ACC112 (cell line): ENCODE measurements around the gene CRY2.

ENCODE experiments used
- H2AFZ ChIP-seq: fragments of 200-600 bp; sonication (generic); one replicate; pipeline ENCODE4 v1.6.0; 2017; ENCODE audit warnings: antibody characterized with exemption, low read length; ENCODE audit not compliant: unreplicated experiment
- H3K27ac ChIP-seq: fragments of 200-600 bp; sonication (generic); 2 replicates; pipeline ENCODE4 v1.5.1; 2014; ENCODE audit warnings: low read depth, mild to moderate bottlenecking, antibody characterized with exemption, low read length, moderate library complexity
- H3K27me3 ChIP-seq: fragments of 200-600 bp; sonication (generic); 2 replicates; pipeline ENCODE4 v1.6.1; 2014; ENCODE audit warnings: mild to moderate bottlenecking, antibody characterized with exemption, low read length, moderate library complexity, mixed read lengths; ENCODE audit not compliant: insufficient read depth
- H3K36me3 ChIP-seq: fragments of 200-600 bp; sonication (generic); 2 replicates; pipeline ENCODE4 v1.6.1; 2016; ENCODE audit warnings: mild to moderate bottlenecking, antibody characterized with exemption, low read length, moderate library complexity, mixed read lengths; ENCODE audit not compliant: insufficient read depth
- H3K4me1 ChIP-seq: fragments of 200-600 bp; sonication (generic); one replicate; pipeline ENCODE4 v1.6.1; 2016; ENCODE audit warnings: low read length, mixed read lengths; ENCODE audit not compliant: insufficient read depth, unreplicated experiment, control insufficient read depth
- H3K4me3 ChIP-seq: fragments of 200-600 bp; sonication (generic); 2 replicates; pipeline ENCODE4 v1.5.1; 2014; ENCODE audit warnings: mild to moderate bottlenecking, low read depth, low read length
- H3K79me2 ChIP-seq: fragments of 200-600 bp; sonication (generic); one replicate; pipeline ENCODE4 v1.6.0; 2016; ENCODE audit warnings: low read length; ENCODE audit not compliant: control insufficient read depth, unreplicated experiment, insufficient read depth

The CRY2 gene

DNA sequence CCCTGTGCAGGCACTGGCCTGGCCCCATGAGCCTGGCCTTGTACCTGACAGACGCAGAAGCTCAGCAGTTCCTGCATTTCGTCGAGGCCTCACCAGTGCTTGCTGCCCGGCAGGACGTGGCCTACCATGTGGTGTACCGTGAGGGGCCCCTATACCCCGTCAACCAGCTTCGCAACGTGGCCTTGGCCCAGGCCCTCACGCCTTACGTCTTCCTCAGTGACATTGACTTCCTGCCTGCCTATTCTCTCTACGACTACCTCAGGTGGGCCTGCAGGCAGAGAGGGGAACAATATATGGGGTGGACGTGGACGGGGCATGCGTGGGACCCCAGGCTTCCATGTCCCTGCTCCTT is 80.0 kb downstream of the CRY2 start:
- H3K27me3 ChIP-seq, result peaks cover 20% of the 10 kb centered on the region
- H3K79me2 ChIP-seq, result no peaks in the 10 kb centered on the region
- H3K4me3 ChIP-seq, result no peak overlapping the region
- no peak overlapping the region for H3K27ac ChIP-seq
- H3K4me1 ChIP-seq, result peaks cover 2% of the 10 kb centered on the region
- no peak overlapping the region for H2AFZ ChIP-seq
- no peaks in the 10 kb centered on the region for H3K36me3 ChIP-seq

DNA sequence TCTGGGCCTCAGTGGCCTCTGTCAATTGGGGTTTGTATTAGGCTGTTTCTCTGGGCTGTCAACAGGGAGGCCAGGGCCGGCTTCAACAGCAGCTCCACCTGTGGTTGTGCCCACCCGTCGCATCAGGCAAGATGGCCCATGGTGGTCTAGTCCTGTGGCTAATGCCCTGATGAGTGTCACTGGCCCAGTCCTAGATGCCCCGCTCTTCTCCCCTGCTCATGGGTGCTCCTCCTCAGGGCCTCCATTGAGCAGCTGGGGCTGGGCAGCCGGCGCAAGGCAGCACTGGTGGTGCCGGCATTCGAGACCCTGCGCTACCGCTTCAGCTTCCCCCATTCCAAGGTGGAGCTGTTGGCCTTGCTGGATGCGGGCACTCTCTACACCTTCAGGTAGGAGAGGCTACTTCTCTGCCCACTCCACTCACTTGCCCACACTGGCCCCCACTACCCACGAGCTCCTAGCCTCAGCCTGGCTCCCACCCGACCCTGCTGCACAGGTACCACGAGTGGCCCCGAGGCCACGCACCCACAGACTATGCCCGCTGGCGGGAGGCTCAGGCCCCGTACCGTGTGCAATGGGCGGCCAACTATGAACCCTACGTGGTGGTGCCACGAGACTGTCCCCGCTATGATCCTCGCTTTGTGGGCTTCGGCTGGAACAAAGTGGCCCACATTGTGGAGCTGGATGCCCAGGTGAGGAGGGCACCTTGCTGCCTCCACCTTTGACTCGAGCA is 80.6 kb downstream of the CRY2 start:
- Histone ChIP-seq H3K4me1 (peaks cover 2% of the 10 kb centered on the region), H3K27ac (no peak overlapping the region), H3K36me3 (no peaks in the 10 kb centered on the region), H3K4me3 (no peak overlapping the region), H3K79me2 (no peaks in the 10 kb centered on the region), H3K27me3 (peaks cover 14% of the 10 kb centered on the region), H2AFZ (no peak overlapping the region)

DNA sequence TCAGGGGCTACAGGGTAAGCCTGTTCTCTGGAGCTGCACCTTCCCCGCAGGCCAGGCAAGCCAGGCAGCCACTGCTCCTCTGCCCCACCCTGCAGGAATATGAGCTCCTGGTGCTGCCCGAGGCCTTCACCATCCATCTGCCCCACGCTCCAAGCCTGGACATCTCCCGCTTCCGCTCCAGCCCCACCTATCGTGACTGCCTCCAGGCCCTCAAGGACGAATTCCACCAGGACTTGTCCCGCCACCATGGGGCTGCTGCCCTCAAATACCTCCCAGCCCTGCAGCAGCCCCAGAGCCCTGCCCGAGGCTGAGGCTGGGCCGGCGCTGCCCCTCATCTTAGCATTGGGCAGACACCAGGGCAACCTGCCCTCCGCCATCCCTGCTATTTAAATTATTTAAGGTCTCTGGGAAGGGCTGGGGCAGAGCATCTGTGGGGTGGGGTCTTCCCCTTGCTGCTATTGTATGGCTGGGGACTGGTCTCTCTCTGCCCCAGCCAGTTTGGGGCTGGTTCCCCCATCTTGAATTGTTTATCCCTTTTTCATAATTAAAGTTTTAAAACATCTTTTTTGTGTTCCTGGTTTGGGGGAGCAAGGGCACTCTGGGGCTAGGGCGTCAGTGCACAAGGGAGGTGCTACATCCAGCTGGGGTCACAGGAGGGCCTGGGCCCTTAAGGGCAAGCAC is 81.4 kb downstream of the CRY2 start:
- Histone ChIP-seq H2AFZ (no peak overlapping the region), H3K27ac (no peak overlapping the region), H3K4me1 (peaks cover 2% of the 10 kb centered on the region), H3K4me3 (no peak overlapping the region), H3K79me2 (no peaks in the 10 kb centered on the region), H3K36me3 (no peaks in the 10 kb centered on the region), H3K27me3 (peaks cover 7% of the 10 kb centered on the region; the same call in 1 of the 2 replicates)

DNA sequence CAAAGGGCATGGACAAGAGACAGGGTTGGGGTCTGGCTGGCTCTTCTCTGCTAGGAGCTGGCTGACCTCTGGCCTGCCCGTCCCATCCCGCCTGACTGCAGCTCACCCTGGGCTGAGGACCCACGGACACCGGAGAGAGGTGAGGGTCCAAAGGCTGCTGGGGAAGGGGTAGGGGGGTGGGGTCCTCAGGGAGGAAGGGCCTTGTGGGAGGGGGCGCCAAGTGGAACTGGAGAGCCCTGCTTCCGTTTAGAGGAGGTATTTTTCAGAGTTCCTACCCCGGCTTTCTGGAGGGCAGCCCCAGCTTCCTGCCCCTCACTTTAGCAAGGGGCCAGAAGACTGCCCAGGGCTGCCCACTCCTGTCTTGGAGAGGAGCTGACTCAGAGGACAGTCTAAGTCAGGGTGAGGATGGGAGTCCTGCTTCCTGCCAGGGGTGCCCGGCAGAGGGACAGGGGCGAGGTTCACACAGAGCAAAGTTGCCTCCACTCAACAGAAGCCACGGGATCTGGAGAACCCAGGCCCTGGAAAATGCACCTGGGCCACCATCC is 82.3 kb downstream of the CRY2 start:
- Histone ChIP-seq H2AFZ (no peak overlapping the region), H3K4me3 (no peak overlapping the region), H3K36me3 (no peaks in the 10 kb centered on the region), H3K4me1 (peaks cover 2% of the 10 kb centered on the region), H3K27me3 (no peaks in the 10 kb centered on the region), H3K27ac (no peak overlapping the region), H3K79me2 (no peaks in the 10 kb centered on the region)

DNA sequence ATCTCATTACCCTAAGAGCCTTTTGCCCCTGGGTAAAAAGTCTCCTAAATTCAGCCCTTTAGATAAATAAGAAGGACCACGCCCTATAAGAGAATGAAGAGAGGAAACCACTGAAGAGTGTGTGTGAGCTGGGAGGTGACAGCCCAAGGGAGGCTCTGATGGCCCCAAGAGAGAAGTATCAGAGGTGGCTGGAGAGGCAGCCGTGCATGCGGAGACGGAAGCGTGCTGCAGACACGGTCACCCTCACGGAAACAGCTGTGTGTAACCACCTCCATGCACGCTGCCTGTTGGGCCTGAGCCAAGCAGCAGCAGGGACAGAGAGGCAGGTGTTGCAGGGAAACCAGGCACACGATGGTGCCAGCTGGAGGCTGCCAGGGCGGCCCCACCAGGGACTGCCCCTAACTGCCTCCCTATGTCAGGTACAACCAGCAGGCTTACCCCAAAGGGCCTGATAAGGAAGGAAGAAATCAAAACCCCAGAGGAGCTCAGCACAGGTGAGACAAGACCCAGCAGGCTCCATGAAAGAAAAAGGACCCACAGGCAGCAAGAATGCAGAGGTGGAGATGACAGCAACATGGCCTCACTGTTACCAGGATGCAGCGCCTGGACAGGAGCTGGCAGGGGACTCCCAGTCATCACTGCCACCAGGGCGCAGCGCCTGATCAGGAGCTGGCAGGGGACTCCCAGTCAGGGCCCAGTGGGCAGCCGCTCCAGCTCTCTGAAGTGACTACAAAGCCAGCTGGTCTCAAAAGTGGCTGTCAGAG is 82.9 kb downstream of the CRY2 start:
- Histone ChIP-seq H3K36me3 (peaks cover 6% of the 10 kb centered on the region; the same call in 1 of the 2 replicates), H3K27ac (no peak overlapping the region), H3K27me3 (no peaks in the 10 kb centered on the region), H3K79me2 (no peaks in the 10 kb centered on the region), H3K4me1 (peaks cover 2% of the 10 kb centered on the region), H3K4me3 (no peak overlapping the region), H2AFZ (no peak overlapping the region)

DNA sequence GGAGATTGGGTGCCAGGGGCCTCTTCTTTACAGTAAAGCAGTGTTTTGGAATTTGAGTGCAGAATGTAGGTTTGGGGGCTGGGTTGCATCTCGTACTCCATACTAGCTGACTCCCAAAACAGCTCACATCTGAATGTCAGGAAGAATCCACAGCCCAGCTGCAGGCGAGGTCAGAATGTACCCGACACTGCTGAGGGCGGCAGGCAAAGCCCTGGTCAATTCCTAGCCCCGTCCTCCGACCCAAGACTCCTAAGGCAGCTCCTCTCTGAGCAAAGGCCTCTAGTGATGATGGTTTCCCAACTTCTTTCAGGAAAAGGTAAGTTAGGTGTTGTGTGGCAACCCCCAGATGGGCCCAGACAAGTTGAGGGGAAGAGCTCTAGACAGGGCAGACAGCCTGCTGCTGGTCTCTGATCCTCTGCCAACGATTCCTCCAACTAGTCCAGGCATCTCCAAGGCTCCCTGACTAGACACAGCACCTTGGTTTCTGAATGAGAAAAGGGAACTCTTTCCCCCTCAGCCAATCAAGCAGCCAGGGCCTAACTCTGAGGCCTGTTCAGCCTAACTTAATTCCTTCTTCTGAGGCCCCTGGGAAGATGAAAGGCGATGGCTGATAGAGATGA is 83.8 kb downstream of the CRY2 start:
- peaks cover 11% of the 10 kb centered on the region; the same call in 1 of the 2 replicates for H3K36me3 ChIP-seq
- no peaks in the 10 kb centered on the region for H3K79me2 ChIP-seq
- H2AFZ ChIP-seq, result no peak overlapping the region
- no peak overlapping the region for H3K4me3 ChIP-seq
- H3K4me1 ChIP-seq, result peaks cover 2% of the 10 kb centered on the region
- H3K27me3 ChIP-seq, result no peaks in the 10 kb centered on the region
- H3K27ac ChIP-seq, result no peak overlapping the region

DNA sequence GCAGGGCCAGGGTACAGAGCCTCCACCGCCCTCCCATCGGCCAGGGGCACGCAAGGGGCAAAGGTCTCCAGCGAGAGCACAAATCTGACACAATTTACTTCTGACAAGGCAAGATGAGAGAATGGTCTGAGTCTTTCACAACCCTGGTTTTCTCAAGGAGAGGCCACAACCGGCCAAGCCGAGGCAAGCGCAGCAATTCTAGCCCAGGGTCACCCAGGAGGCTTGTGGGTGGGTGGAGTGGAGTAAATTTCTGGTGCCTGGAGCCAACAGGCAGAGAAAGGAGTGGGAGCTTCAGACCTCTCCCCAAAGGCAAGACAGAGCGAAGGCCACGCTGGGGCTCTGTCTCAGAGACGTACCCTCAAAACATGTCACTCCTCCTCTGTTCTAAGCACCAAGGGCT is 84.5 kb downstream of the CRY2 start:
- Histone ChIP-seq H3K4me3 (no peak overlapping the region), H3K79me2 (no peaks in the 10 kb centered on the region), H2AFZ (no peak overlapping the region), H3K4me1 (peaks cover 2% of the 10 kb centered on the region), H3K27me3 (no peaks in the 10 kb centered on the region), H3K36me3 (peaks cover 11% of the 10 kb centered on the region; the same call in 1 of the 2 replicates), H3K27ac (no peak overlapping the region)

DNA sequence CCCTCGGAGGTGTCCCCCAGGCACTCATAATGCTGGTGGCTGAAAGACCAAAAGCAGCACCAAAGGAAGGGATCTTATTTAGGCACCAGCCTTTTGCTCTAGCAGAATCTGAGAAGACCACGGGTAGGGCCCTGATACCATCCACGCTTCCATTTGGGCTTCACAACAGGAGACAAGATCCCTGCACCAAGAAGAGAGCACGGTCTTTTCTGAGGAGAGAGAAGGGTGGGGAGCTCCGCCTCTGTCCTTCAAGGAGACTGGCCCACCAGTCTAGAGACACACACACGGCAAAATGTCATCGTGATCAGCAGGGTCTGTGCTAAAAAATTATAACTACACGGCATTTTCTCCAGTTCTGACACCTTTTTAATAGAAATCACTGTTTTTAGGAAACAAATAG is 84.9 kb downstream of the CRY2 start:
- no peak overlapping the region for H3K4me3 ChIP-seq
- H2AFZ ChIP-seq, result no peak overlapping the region
- peaks cover 11% of the 10 kb centered on the region; the same call in 1 of the 2 replicates for H3K36me3 ChIP-seq
- H3K4me1 ChIP-seq, result peaks cover 2% of the 10 kb centered on the region
- no peaks in the 10 kb centered on the region for H3K27me3 ChIP-seq
- no peak overlapping the region for H3K27ac ChIP-seq
- H3K79me2 ChIP-seq, result no peaks in the 10 kb centered on the region
